A673 (cell line): ENCODE measurements around the gene GLS.

Experiments
- CTCF ChIP-seq: fragments of 300-800, 200-600 bp; sonication (generic); conservative IDR thresholded peaks from 2 replicates; pipeline ENCODE4 v1.5.1; 2017; ENCODE audit warnings: low read depth, mild to moderate bottlenecking, antibody characterized with exemption, low read length, moderate library complexity, mixed read lengths
- EZH2 ChIP-seq: fragments of 200-600 bp; sonication (generic); IDR thresholded peaks from 2 replicates; pipeline ENCODE4 v1.6.1; 2017; ENCODE audit warnings: borderline replicate concordance, low read depth, mild to moderate bottlenecking, mixed read lengths, antibody characterized with exemption, low read length; ENCODE audit not compliant: poor library complexity, severe bottlenecking

DNA sequence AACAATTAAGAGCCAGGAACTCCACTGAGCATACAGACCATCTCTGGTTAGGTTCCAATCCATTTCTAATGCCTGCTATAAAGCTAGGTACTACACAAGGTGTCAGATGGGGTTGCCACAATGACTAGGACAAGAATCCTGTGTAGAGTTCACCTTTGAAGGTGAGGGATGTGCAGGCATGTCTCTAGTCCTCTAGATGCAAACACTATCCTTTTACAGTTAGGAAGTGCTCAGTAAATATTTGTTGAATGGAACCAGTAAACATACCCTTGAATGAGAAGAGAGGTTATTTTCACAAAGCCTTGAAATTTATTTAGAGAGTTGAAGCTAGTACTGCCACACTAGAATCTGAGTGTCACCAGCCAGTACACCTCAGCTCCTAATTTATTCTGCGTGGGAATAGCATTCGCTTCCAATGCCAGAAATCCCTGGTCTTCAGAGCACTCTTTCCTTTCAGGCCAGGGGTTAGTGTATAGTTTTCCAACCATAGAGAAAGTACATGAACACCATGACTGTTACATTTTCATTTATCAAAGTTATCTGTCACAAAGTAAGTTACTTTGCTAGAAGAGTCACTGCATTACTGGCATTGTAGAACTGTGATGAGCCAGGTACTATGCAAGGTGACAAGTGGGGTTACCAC is 85.1 kb downstream of the GLS start:
- no peak for TF ChIP-seq CTCF
- TF ChIP-seq EZH2: no peak
